Kasumi-1 (cell line): ENCODE results near the gene GRAMD1C.
A peak's percentile ranks its signal among the peaks of the same experiment; 100 is the strongest.
"Not testable (repeated sequence)": the region's sequence is repeated elsewhere in the genome, so short reads cannot be mapped to it uniquely, and the experiment has no call there.

Experiments
- DNase-seq, 2 experiments: peaks; one replicate each; lab custom pipeline; 2025; lab: John Stamatoyannopoulos, UW

The GRAMD1C gene

GRCh38 chr3:113850391-113850790, 11.8 kb downstream of the GRAMD1C start:
- DNase-seq, result not testable (repeated sequence)

GRCh38 chr3:113852506-113852905, 13.9 kb downstream of the GRAMD1C start:
- no peak for DNase-seq

DNA sequence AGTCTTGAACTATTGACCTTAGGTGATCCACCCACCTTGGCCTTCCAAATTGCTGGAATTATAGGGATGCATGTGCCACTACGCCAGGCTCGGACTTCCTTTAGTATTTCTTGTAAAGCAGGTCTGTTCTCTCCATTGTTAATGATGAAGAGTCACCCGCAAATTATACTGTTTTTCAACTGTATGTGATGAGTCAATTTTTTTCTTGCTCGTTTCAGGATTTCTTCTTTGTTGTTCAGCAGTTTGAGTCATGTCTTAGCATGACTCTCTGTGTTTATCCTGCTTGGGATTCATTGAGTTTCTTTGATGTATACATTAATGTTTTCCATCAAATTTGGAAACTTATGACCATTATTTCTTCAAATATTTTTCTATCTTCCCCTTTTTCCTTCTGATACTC, 28.9 kb downstream of the GRAMD1C start:
- DNase-seq, result no peak

- DNase-seq, result no peak
Observed at GRCh38 chr3:113873293-113873692, 34.7 kb downstream of the GRAMD1C start.

DNA sequence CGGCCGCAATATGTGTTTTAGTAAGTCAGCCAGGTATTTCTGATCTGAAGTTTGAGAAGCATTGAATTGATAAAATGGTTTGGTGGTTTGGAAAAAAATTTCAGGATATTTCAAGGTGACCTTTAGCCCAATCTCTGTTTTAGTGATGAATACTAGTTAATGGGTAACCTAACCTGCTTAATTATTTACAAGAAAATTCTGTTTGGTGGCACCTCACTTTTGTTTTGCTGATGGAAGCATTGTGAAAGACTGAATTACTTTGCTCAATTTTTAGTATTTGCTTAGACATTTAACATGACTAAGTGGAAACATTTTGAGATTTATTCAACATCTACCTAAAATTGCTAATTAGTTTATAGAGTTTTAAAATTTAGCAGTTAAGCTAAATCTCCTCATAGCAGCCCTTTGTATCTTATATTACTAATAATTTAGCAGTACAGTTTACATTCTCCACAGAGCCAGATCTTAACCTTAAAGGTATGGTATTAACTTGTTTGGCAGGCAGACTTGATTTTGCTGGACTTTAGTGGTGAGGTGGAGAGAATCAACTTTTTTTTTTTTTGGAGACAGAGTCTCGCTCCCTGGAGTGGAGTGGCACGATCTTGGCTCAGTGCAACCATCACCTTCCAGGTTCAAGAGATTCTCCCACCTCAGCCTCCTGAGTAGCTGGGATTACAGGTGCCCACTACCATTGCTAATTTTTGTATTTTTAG, 35.4 kb downstream of the GRAMD1C start:
- no peak for DNase-seq

- DNase-seq, result no peak
Observed at GRCh38 chr3:113878403-113878802, 39.8 kb downstream of the GRAMD1C start.

DNA sequence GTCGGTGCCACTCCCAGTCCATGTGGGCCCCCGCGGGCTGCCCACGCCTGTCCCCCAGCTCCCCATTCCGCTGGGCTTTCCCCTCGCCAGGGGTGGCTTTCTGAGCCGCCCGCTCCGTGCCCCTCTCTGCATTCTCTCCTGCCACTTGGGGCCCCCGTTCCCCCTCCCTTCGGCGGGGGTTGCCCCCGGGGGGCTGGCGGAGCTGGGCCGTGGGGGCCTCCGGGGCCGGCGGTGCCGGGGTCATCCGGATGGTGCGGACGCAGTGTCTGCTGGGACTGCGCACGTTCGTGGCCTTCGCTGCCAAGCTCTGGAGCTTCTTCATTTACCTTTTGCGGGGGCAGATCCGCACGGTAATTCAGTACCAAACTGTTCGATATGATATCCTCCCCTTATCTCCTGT, 46.5 kb downstream of the GRAMD1C start:
- no peak for DNase-seq

DNA sequence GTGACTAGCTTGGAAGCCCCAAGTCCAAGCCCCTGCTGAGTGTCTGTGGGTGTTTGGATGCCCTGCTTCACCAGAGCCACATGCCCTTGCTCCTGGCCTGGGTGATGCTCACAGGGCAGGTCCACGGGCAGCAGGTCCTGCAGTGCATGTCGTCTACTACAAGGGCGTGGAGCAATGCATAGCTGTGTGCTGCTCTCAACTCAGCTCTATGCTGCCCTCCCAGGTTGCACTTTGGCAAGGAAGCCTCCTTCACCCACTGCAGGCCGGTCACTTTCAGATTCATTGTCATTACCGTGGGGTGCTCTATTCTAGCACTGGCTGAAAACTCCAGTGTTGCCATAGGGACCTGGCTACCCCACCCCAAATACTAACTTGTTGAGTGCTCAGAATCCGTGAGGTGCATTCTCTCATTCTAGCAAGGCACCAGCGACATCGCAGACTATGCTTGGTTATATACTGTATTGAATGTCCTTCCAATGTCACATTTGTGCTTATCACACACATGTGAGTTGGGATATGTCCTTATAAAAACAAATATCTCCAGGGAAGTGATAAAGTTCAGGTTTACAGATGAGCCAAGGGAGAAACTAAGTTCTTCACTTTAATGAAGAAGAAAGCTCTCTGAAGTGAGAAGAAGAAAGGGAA, 51.8 kb downstream of the GRAMD1C start:
- no peak for DNase-seq

- DNase-seq, result no peak
Observed at GRCh38 chr3:113894927-113895326, 56.3 kb downstream of the GRAMD1C start.

DNA sequence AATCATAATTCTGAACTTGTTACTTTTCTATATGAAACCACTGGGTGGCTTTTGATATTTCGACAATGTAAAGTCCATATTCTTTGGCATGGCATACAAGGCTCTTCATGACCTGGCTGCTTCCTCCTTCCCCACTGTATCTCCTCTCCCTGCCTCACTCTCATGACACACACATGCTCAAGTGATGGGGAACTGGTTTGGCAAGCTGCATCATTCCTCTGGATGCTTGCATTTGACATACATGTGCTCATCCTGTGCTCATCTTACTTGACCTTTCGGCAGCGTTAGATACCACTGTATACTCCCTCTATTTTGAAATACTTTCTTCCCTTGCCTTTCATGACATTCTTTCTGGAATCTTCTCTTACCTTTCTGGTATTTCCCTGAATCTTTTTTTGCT, 57.4 kb downstream of the GRAMD1C start:
- no peak for DNase-seq

GRCh38 chr3:113896930-113897329, 58.3 kb downstream of the GRAMD1C start:
- DNase-seq, result no peak

DNA sequence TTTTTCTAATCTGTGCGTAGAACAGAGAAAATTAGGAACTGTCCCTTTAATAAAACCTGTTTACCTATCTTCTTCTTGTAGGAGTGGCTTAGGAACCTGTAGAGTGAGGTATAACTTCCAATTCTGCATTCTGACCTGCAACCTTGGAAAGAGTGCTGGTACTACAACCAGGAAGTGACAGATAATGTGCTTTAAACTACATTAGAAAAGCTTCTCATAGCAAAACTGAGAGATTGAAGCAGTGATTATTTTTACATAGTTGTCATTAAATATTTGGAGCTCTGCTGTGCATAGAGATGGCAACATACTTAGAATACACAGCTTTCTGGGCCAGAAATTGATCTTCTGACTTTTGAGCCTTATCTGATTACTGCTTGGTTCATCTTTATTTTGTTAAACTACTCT, 58.8 kb downstream of the GRAMD1C start:
- no peak for DNase-seq

DNA sequence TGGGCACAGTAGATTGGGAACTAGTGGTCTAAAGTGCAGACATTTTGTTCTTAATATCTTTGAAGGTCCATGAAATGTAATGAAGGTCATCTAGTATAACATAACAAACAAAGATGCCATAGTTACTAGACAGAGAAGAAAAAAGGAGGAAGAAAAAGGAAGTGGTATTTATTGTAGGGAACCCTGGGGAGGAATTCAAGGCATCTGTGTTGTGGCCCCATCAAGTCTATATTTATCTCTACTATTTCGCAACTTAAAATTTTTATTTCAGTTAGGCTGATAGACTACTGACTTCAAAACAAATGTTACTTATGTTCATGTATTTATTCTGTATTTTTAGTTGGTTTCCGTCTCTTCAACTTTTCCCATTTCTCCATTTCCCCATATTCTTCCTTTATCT, 60.3 kb downstream of the GRAMD1C start:
- DNase-seq, result peak; percentile 57 to 68

DNA sequence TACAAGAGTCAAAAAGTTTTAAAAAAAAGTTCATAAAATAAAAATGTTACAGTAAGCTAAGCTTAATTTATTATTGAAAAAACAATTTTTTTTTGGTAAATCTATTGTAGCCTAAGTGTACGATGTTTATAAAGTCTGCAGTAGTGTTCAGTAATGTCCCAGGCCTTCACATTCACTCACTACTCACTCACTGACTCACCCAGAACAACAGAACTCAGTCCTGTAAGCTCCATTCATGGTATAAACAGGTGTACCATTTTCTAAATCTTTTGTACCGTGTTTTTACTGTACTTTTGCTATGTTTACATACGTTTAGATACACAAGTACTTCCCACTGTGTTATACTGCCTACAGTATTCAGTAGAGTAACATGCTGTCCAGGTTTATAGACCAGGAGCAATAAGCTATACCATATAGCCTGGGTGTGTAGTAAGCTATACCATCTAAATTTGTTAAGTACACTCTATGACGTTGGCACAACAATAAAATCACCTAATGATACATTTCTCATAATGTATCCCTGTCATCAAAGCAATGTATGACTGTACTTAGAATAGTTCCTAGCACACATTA, 68.1 kb downstream of the GRAMD1C start:
- no peak for DNase-seq

DNA sequence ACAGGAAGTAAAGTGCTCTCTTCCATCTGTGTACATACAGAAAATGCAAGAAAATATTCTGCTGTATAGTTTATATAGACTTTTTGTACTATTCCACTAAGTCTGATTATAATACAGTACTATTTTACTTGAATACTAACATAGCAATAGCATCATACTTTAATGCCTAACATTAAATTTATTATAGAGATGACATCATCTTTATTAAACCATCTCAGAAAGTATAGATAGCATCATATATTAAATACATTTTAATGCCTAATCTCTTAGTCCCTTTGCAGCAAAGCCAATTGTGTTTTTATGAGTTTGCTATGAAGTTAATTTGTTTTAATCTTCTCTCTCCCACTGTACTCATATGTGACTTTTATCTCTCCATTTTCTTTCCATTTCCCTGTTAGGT, 69.5 kb downstream of the GRAMD1C start:
- DNase-seq, result no peak

DNA sequence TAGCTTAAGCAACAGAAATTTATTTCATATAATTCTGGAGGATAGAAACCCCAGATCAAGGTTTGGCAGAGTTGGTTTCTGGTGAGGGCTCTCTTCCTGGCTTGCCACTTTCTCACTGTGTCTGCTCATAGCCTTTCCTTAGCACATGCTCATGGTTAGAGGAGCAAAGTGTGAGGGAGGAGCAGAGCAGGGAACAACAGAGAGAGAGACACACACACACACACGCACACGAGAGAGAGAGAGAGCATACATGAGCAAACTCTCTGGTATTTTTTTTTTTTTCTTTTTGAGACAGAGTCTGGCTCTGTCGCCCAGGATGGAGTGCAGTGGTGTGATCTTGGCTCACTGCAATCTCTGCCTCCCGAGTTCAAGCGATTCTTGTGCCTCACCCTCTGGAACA, 72.4 kb downstream of the GRAMD1C start:
- no peak for DNase-seq

GRCh38 chr3:113912552-113913236, 74.1 kb downstream of the GRAMD1C start:
- DNase-seq, result peak; percentile 61 to 74

DNA sequence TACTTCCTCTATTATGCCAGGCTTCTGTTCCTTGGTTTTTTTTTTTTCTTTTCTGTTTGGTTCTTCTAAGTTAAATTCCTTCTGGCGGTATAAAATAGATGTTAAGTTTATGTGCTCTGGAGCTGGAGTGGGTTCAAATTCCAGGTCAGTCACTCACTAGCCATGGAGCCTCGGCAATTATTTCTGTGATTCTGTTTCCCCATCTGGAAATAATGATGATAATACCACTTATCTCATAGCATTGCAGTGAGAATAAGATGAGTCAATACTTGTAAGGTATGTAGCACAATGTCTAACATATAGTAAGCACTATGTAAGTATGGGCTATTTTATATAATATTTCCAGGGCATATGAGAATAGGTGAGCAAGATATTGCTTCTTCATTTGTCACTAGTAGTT, 76.1 kb downstream of the GRAMD1C start:
- no peak for DNase-seq

GRCh38 chr3:113927556-113927955, 89.0 kb downstream of the GRAMD1C start:
- peak; percentile 30 to 54 for DNase-seq

DNA sequence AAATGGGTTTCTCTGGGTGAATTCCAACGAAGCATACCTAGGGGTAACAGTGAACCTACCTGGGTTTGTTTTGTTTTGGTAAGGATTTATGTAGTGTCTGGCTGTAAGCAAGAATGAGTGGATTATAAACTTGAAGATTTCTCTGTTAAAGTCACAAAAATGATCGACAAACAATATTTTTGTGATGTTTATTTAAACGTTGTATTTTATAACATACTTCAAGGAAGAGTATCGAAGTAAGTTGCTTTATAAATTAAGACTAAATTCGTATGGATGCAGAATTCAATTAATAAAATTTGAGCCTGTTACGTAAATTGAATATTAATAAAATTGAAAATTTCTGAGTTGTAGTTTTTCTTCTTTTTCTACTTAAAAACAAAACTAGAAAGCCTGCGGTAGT, 108.2 kb downstream of the GRAMD1C start:
- no peak for DNase-seq

GRCh38 chr3:113947372-113948014, 108.9 kb downstream of the GRAMD1C start, which contains the start of gene ZDHHC23:
Gene ZDHHC23 (plus strand): TSS chr3:113948013. CDS start chr3:113948803, 790 bp downstream.
- peak; percentile 55 to 63 for DNase-seq
